Glutamatergic neuron (in vitro differentiated cells): ENCODE data around the gene MAST4. TPM values are rescaled to one million over a fixed set of nuclear protein-coding genes. Genes with fewer than 3 reads are reported as not detected.

Source experiments
- DNase-seq: peaks from one replicate; pipeline ENCODE4 v3.0.0; 2022
- H3K27ac Mint-ChIP-seq: one replicate; pipeline ENCODE4 v1.8.0; 2020; ENCODE audit warnings: mild to moderate bottlenecking, mixed read lengths, inconsistent platforms; ENCODE audit not compliant: unreplicated experiment
- H3K27me3 Mint-ChIP-seq: one replicate; pipeline ENCODE4 v1.8.0; 2020; ENCODE audit warnings: mild to moderate bottlenecking, moderate library complexity, mixed read lengths, inconsistent platforms; ENCODE audit not compliant: unreplicated experiment
- H3K36me3 Mint-ChIP-seq: one replicate; pipeline ENCODE4 v1.8.0; 2020; ENCODE audit warnings: mild to moderate bottlenecking, mixed read lengths, inconsistent platforms; ENCODE audit not compliant: unreplicated experiment
- H3K4me1 Mint-ChIP-seq: one replicate; pipeline ENCODE4 v1.8.0; 2020; ENCODE audit warnings: mild to moderate bottlenecking, low read depth, mixed read lengths, inconsistent platforms; ENCODE audit not compliant: unreplicated experiment
- H3K4me3 Mint-ChIP-seq: one replicate; pipeline ENCODE4 v1.8.0; 2020; ENCODE audit warnings: mild to moderate bottlenecking, mixed read lengths, inconsistent platforms; ENCODE audit not compliant: unreplicated experiment
- H3K9me3 Mint-ChIP-seq: one replicate; pipeline ENCODE4 v1.8.0; 2020; ENCODE audit warnings: mild to moderate bottlenecking, moderate library complexity, mixed read lengths, inconsistent platforms; ENCODE audit not compliant: unreplicated experiment
- total RNA-seq: library from RNA; stranded (reverse); fragmentation: NEBNext Ultra II Directional; extraction: Animal tissue kit (Norgen Biotek cat#: 25700); gene quantifications from one replicate; pipeline ENCODE4 v1.2.1, GENCODE V29; 2021; ENCODE audit not compliant: unreplicated experiment
- TF ChIP-seq, protein P1 (sequence below): fragments of 200-600 bp; sonication (generic); IDR thresholded peaks from one replicate; pipeline ENCODE4 v1.5.0; 2021; ENCODE audit not compliant: partially characterized antibody, unreplicated experiment

Gene MAST4
- total RNA-seq, 1 donor from 2014 or later, result 11.5 TPM

DNA sequence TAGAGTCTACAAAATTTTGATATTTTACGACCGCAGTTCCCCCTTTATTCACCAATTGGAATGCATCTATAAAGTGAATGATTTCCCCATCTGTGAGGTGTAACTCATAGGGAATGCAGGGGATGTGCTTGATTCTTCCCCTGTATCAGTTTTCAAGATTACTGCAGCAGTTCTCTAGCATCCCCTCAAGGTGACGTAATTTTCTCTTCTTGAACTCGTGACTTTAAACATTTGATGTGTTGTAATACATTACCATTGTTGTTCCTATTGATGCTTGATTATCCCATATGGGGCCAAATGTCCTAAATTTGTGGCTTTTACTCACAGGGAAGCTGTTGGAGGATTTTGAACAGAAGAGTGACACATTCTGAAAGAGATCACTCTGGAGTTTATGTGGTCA, 360.2 kb downstream of the MAST4 start:
- no peaks in the 10 kb centered on the region for H3K27me3 Mint-ChIP-seq
- no peak overlapping the region for H3K4me3 Mint-ChIP-seq
- H3K9me3 Mint-ChIP-seq, result no peaks in the 10 kb centered on the region
- H3K27ac Mint-ChIP-seq, result no peak overlapping the region
- no peak for DNase-seq
- no peaks in the 10 kb centered on the region for H3K36me3 Mint-ChIP-seq
- TF ChIP-seq, protein P1, sequence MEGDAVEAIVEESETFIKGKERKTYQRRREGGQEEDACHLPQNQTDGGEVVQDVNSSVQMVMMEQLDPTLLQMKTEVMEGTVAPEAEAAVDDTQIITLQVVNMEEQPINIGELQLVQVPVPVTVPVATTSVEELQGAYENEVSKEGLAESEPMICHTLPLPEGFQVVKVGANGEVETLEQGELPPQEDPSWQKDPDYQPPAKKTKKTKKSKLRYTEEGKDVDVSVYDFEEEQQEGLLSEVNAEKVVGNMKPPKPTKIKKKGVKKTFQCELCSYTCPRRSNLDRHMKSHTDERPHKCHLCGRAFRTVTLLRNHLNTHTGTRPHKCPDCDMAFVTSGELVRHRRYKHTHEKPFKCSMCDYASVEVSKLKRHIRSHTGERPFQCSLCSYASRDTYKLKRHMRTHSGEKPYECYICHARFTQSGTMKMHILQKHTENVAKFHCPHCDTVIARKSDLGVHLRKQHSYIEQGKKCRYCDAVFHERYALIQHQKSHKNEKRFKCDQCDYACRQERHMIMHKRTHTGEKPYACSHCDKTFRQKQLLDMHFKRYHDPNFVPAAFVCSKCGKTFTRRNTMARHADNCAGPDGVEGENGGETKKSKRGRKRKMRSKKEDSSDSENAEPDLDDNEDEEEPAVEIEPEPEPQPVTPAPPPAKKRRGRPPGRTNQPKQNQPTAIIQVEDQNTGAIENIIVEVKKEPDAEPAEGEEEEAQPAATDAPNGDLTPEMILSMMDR, result no peak
- H3K4me1 Mint-ChIP-seq, result peaks cover 24% of the 10 kb centered on the region

DNA sequence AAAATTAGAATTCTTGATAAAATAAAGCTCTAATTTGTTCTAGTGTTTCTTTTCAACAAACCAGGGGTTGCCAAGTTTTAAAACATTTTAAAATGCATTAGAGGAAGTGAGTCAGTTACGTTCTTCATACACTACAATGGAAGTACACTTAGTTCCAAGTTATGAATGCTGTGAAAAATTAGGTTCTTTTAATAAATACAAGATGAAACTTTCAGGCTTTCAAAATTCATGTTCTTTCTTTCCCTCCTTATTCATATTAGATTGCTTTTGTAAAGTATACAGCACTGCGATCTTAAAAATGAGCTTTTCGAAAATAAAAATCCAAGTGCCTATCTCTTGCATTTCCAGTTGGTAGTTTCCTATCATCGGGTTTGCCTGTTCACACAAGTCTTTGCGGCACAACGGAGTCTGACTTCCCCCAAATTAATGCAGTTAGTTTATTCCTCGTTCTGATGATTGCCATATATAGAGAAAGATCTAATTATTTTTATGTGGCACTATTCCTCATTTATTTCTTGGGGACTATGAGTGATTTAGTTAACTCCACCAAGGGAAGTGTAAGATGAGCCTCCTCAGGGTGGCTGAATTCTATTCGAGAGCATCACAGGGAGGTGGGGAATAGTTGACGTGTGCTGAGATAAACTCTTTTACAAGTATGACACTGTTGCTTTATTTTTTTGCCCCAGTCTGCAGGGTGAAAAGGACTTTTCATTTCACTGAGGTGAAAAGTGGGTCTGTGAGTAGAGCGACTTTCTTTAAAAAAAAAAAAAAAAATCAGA, 362.2 kb downstream of the MAST4 start:
- no peaks in the 10 kb centered on the region for H3K27me3 Mint-ChIP-seq
- H3K4me1 Mint-ChIP-seq, result peaks cover 24% of the 10 kb centered on the region
- no peak overlapping the region for H3K27ac Mint-ChIP-seq
- H3K4me3 Mint-ChIP-seq, result peak overlapping the region; percentile 71
- no peaks in the 10 kb centered on the region for H3K9me3 Mint-ChIP-seq
- no peaks in the 10 kb centered on the region for H3K36me3 Mint-ChIP-seq
- no peak for DNase-seq
- TF ChIP-seq, protein P1, result no peak

DNA sequence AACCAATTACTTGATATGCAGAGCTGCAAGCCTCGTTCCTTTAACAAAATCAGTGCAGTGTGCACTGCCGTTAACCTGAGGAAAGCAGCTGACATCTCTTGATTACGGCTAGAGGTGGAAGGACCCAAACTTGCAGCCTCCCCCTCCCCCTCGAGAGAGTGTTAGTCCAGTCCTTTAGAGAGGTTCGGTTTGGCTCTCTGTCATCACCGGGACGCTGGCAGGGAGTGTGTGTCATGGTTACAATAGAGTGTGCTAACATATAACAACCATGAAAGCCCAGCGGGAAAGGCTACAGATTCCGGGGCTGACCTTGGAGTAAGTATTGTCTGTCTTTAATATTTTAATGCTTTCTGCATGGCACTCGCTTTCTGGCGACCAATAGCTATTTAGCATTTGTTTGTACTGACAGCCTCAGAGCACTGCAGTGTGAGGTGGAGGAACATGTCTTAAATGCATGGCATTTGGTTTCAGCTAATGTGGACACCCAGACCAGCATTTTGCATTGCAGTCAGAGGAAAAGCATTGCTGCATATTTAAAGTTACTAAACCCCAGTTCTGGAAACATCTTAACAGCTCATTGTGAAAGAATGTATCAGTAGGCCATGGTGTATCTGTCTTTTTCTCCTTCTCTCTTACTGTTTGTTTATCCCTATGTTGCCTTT, 362.9 kb downstream of the MAST4 start:
- TF ChIP-seq, protein P1, result no peak
- H3K4me1 Mint-ChIP-seq, result peaks cover 27% of the 10 kb centered on the region
- H3K36me3 Mint-ChIP-seq, result no peaks in the 10 kb centered on the region
- no peaks in the 10 kb centered on the region for H3K27me3 Mint-ChIP-seq
- peak overlapping the region; percentile 71 for H3K4me3 Mint-ChIP-seq
- H3K27ac Mint-ChIP-seq, result no peak overlapping the region
- no peaks in the 10 kb centered on the region for H3K9me3 Mint-ChIP-seq
- DNase-seq, result peak; percentile 26

DNA sequence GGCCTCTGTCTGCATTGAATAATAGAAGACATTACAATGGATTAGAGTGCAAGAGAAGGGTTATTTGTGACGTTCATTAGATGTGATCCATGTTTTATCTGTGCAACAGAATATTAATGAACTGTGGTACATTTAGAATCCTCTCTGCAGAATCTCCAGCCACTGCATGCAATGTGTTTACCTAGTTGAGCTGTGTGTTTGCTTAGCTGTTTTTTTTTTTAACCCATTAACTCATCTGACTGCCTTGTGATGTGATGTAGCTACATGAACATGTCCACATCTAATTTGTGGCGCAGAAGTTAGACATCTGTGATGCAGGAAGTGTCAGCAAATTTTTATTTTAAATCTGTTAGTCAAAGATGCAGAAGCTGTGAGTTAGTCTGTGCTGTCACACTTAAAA, 363.5 kb downstream of the MAST4 start:
- no peak for DNase-seq
- peaks cover 27% of the 10 kb centered on the region for H3K4me1 Mint-ChIP-seq
- TF ChIP-seq, protein P1, result no peak
- no peaks in the 10 kb centered on the region for H3K27me3 Mint-ChIP-seq
- no peaks in the 10 kb centered on the region for H3K36me3 Mint-ChIP-seq
- H3K9me3 Mint-ChIP-seq, result no peaks in the 10 kb centered on the region
- H3K27ac Mint-ChIP-seq, result peak overlapping the region; percentile 56
- H3K4me3 Mint-ChIP-seq, result peak overlapping the region; percentile 36

DNA sequence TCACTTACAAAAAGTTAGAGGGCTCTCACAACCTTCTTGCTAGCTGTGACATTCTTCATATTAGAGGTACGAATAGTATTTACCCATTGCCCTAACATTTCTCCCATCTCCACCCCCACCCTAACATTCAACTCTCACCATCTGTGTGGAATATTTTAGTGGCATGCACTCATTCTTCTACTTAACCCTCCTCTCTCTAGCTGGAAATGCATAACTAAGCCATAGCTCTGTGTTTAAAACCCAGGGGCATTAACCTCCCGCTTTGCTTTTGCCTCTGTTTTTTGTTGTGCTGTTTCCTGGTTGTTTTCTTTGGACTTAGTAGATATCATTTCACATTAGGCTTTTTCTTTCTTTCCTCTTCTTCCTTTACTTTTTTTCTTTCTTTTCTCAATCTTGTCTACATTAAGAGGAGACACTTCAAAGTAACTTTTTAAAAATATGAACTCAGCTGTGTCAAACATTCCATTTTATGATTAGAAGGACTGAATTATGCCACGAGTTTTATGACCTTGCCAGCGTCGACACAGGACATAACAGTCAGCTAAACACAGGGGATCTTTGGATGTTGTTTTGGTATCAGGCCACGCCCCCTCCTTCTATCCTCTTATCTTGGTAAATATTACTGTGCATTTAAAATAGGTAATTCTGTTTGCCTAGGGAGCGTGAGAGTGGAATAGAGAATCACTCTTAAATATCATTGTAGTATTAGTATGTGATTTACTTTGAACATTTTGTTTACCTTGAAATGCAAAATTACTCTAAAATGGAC, 364.4 kb downstream of the MAST4 start:
- peaks cover 27% of the 10 kb centered on the region for H3K4me1 Mint-ChIP-seq

More for the DNA sequence above, 364.4 kb downstream of the MAST4 start:
- no peak for DNase-seq
- no peaks in the 10 kb centered on the region for H3K9me3 Mint-ChIP-seq
- no peaks in the 10 kb centered on the region for H3K36me3 Mint-ChIP-seq
- peak overlapping the region; percentile 40 for H3K4me3 Mint-ChIP-seq
- TF ChIP-seq, protein P1, result no peak
- H3K27me3 Mint-ChIP-seq, result no peaks in the 10 kb centered on the region
- H3K27ac Mint-ChIP-seq, result no peak overlapping the region
